Measurements from ENCODE around the gene EFNA4.
A peak's percentile ranks its signal among the peaks of the same experiment; 100 is the strongest.

EFNA4 gene

GRCh38 chr1:155043301-155043702 is 20.2 kb upstream of the EFNA4 start:
- TF ChIP-seq, protein P1, sequence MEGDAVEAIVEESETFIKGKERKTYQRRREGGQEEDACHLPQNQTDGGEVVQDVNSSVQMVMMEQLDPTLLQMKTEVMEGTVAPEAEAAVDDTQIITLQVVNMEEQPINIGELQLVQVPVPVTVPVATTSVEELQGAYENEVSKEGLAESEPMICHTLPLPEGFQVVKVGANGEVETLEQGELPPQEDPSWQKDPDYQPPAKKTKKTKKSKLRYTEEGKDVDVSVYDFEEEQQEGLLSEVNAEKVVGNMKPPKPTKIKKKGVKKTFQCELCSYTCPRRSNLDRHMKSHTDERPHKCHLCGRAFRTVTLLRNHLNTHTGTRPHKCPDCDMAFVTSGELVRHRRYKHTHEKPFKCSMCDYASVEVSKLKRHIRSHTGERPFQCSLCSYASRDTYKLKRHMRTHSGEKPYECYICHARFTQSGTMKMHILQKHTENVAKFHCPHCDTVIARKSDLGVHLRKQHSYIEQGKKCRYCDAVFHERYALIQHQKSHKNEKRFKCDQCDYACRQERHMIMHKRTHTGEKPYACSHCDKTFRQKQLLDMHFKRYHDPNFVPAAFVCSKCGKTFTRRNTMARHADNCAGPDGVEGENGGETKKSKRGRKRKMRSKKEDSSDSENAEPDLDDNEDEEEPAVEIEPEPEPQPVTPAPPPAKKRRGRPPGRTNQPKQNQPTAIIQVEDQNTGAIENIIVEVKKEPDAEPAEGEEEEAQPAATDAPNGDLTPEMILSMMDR (IDR thresholded peaks at IDR 0.05; ENCODE audit: low read depth, low read length), result no peak

DNA sequence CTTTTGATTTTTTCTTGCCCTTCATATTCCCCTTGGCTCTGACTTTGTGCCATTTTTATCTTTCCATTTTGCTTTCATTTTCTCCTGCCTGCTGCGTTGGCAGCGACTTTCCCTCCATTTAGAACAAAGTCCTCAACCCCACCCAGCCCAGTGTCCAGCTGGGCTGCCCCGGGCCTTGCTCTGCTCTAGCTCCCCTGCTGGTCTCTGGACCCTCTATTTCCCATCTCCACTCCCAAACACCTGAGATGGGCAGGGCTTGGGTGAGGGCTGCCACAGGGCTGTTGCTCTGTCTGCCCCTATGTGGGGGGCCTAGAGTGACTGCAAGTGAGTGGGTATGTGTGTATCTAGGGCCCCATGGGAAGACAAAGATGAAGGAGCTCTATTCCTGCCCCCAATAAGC is 19.7 kb upstream of the EFNA4 start:
- no peak for DNase-seq
- Histone ChIP-seq H3K27me3 (no peaks in the 10 kb centered on the region), H3K4me1 (peaks cover 4% of the 10 kb centered on the region; the same call in 1 of the 2 replicates), H3K4me3 (ENCODE audit: low read depth, low read length) (no peak overlapping the region), H3K9me3 (no peaks in the 10 kb centered on the region), H3K36me3 (no peaks in the 10 kb centered on the region)
- TF ChIP-seq, protein P1 (IDR thresholded peaks at IDR 0.05; ENCODE audit: low read depth, low read length), result no peak

More at GRCh38 chr1:155043301-155043702, 20.2 kb upstream of the EFNA4 start:
- Histone ChIP-seq H3K36me3 (no peaks in the 10 kb centered on the region), H3K9me3 (no peaks in the 10 kb centered on the region), H3K4me1 (peaks cover 4% of the 10 kb centered on the region; the same call in 1 of the 2 replicates), H3K4me3 (ENCODE audit: low read depth, low read length) (no peak overlapping the region), H3K27me3 (no peaks in the 10 kb centered on the region)
- no peak for DNase-seq

- TF ChIP-seq, protein P1 (IDR thresholded peaks at IDR 0.05; ENCODE audit: low read depth, low read length), result no peak
Observed at GRCh38 chr1:155044365-155044764, 19.2 kb upstream of the EFNA4 start.

DNA sequence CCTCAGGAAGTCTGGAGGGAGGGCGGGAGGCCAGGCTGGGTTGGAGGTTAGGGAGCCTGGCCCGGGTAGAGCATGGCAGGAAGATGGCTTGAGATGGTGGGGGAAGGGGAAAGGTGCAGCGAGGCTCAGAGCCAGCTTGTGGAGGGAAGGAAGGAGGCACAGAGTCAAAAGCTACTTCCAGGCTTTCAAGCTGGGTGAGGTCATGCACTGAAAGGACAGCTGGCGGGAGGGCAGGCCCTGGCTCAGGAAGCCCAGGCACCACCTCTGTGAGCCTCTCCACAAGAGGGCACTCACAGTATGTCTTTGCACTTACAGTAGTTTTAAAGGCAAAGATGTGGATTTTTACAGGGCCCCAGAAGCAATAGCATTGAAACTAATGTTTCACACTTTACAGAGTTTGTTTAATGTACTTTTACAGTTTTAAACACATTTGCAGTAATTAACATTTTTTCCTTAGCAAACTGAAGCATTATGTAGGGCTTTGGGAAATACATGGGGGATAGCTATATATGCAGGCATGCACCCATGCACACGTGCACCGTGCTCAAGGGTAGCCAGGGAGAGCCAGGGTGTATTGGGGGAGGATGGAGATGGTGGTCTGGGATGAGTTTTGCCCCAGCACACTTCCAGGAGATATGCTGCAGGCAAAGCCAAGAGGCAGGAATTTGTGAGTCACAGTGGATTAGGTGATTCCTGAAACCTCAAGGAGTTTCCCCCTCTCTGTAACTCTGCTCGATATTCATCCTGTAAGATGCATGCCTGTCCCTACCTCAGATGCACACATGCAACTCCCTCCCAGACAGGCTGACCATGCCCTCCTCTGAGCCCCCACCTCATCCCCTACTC is 18.5 kb upstream of the EFNA4 start:
- H3K9me3 ChIP-seq, result no peaks in the 10 kb centered on the region
- H3K36me3 ChIP-seq, result no peaks in the 10 kb centered on the region
- no peak overlapping the region for H3K4me3 ChIP-seq (ENCODE audit: low read depth, low read length)
- DNase-seq, result peak; percentile 80
- no peaks in the 10 kb centered on the region for H3K27me3 ChIP-seq
- peaks cover 8% of the 10 kb centered on the region for H3K4me1 ChIP-seq
- TF ChIP-seq, protein P1 (IDR thresholded peaks at IDR 0.05; ENCODE audit: low read depth, low read length), result peak; percentile 80

More at GRCh38 chr1:155044365-155044764, 19.2 kb upstream of the EFNA4 start:
- Histone ChIP-seq H3K4me1 (peaks cover 4% of the 10 kb centered on the region; the same call in 1 of the 2 replicates), H3K4me3 (ENCODE audit: low read depth, low read length) (no peak overlapping the region), H3K36me3 (no peaks in the 10 kb centered on the region), H3K27me3 (no peaks in the 10 kb centered on the region), H3K9me3 (no peaks in the 10 kb centered on the region)
- DNase-seq, result no peak

GRCh38 chr1:155048449-155049334 is 14.8 kb upstream of the EFNA4 start:
- H3K9me3 ChIP-seq, result no peaks in the 10 kb centered on the region
- TF ChIP-seq, protein P1 (IDR thresholded peaks at IDR 0.05; ENCODE audit: low read depth, low read length), result no peak
- no peaks in the 10 kb centered on the region for H3K27me3 ChIP-seq
- H3K4me1 ChIP-seq, result peaks cover 11% of the 10 kb centered on the region
- H3K36me3 ChIP-seq, result no peaks in the 10 kb centered on the region
- no peak for DNase-seq
- H3K4me3 ChIP-seq (ENCODE audit: low read depth, low read length), result no peak overlapping the region
